GM23248 (cell line): ENCODE measurements around the gene LIN7B.

ENCODE experiments used
- EZH2 ChIP-seq: fragments of 200-600 bp; sonication (generic); IDR thresholded peaks from 2 replicates; pipeline ENCODE4 v1.6.1; 2018; ENCODE audit warnings: antibody characterized with exemption, mild to moderate bottlenecking; ENCODE audit not compliant: insufficient read depth, poor library complexity, severe bottlenecking
- EZH2phosphoT487 ChIP-seq: fragments of 200-600 bp; sonication (generic); IDR thresholded peaks from 2 replicates; pipeline ENCODE4 v1.6.1; 2018; ENCODE audit warnings: antibody characterized with exemption, moderate library complexity, mild to moderate bottlenecking, low read depth; ENCODE audit not compliant: insufficient read depth

GRCh38 chr19:49118565-49119410, 4.6 kb downstream of the LIN7B start, which contains the start of gene C19orf73:
- no peak for TF ChIP-seq EZH2
- no peak for TF ChIP-seq EZH2phosphoT487
